GM21367 (cell line): ENCODE measurements around the gene TNFRSF4.

ENCODE experiments used
- ATAC-seq: cut with Tn5 transposase; IDR thresholded peaks from one replicate; pipeline ENCODE4 v1.9.1; 2021; ENCODE audit not compliant: unreplicated experiment

TNFRSF4 gene

DNA sequence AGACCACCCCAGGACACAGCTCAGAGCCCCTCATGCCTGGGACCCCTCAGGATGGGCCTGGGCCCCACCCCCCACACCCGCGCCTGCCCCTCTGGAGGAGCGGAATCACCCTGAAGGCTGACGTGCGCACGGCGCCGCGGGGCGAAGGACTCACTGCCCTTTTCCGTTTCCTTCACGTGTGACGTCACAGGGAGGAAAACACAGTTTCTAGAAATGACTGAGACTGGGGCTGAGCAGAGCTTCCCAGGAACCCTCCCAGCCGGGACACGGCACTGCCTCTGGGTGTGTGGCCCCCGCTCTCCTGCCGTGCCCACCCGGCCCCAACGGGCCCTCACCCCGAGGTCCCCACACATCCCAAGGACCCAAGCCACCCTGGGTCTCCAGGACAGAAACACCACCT lies 5.4 kb upstream of the TNFRSF4 start:
- ATAC-seq = no peak

GRCh38 chr1:1218524-1219200 lies 4.7 kb upstream of the TNFRSF4 start:
- no peak for ATAC-seq

- ATAC-seq = no peak
Observed at GRCh38 chr1:1217621-1218523, 3.9 kb upstream of the TNFRSF4 start.

GRCh38 chr1:1216770-1217620 lies 3.0 kb upstream of the TNFRSF4 start:
- ATAC-seq = no peak

DNA sequence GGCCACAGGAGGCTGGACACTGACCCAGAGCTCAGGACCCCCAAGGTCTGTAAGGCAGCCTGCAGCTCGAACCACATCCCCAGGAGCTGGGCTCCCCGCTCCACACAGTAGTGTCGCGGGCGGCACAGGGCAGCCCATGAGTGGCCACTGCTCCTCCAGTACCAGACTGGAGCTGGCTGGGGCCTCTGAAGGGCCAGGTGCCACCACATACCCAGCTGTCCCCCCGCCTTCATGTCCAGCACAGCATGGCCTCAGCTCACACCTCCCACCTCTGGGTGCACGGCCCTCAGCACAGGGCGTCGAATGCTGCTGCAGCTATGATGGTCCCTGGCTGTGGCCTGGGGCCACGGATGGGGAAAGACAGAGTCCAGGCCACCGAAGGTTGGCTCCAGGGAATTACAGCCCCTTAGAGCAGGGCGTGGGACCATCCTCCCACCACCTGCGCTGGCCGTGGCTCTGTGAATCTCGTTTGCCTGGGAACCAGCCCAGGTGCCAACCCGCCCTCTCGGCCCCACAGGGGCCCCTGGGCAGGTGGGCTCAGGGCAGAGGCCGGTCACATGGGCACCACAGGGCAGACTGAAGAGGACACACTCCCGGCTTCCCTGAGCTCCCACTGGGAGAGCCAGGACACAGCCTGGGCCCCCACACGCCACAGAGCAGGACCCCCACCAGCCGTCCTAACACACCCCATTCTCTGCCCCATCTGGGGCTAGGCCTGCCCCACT lies 2.1 kb upstream of the TNFRSF4 start:
- ATAC-seq = no peak

GRCh38 chr1:1215080-1215676 lies 1.2 kb upstream of the TNFRSF4 start:
- ATAC-seq = no peak

DNA sequence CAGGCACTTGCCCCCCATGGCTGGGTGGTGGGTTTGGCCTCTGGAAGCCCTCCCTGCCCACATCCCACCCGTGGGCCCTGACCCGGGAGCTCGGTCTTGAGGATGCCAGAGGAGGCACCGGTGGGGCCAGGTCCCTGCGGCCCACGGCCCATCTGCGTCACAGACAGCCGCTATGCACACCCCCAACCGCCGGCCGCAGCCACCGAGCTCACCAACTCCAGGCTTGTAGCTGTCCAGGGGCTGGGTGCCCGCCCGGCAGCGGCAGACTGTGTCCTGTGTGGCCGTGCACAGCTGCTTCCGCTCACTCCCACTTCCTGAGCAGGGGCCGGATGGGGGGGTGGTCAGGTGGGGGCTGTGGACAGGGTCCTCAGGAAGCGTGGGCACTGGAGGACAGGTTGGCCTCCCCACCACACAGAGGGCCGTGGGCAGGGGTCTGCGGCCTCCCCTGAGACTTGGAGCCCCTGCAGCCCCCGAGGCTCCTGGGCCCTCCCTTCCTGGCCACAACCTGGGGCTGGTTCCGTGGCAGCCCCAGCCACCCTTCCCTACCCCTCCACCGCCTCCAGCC lies 1.1 kb downstream of the TNFRSF4 start:
- ATAC-seq = no peak

DNA sequence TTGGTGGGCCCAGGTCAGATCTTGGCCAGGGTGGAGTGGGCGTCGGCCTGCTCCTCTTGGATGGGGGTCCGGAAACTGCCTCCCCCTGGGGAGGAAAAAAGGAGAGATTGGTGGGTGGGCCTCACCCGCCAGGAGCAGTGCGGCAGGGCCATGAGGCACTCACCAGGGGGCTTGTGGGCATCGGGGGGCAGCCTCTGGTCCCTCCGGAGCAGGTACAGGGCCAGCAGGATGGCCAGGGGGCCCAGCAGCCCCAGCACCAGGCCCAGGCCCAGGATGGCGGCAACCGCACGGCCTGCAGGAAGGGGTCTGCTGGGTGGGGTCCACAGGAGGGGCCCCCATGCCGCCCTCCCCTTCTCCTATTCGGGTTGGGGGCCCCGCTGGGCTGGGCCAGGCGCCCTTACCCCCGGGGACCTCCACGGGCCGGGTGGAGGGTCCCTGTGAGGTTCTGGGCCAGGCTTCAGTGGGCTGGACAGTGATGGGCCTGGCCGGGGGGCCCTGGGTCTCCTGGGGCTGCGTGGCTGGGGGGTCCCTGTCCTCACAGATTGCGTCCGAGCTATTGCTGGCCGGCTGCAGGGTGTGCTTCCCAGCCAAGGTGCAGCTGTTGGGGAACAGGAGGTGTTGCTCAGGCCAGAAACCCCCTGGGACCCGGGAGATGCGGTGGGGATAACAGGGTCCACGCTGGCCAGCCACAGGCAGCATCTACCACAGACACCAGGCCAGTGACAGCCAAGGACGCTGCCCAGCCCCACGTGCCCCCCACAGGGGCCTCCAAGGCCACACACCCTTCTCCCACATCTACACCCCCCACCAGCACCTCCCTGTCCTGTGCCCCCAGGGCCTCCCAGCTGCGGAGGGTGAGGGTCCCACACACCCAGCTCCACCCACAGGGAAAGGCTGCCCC lies 2.2 kb downstream of the TNFRSF4 start:
- no peak for ATAC-seq

DNA sequence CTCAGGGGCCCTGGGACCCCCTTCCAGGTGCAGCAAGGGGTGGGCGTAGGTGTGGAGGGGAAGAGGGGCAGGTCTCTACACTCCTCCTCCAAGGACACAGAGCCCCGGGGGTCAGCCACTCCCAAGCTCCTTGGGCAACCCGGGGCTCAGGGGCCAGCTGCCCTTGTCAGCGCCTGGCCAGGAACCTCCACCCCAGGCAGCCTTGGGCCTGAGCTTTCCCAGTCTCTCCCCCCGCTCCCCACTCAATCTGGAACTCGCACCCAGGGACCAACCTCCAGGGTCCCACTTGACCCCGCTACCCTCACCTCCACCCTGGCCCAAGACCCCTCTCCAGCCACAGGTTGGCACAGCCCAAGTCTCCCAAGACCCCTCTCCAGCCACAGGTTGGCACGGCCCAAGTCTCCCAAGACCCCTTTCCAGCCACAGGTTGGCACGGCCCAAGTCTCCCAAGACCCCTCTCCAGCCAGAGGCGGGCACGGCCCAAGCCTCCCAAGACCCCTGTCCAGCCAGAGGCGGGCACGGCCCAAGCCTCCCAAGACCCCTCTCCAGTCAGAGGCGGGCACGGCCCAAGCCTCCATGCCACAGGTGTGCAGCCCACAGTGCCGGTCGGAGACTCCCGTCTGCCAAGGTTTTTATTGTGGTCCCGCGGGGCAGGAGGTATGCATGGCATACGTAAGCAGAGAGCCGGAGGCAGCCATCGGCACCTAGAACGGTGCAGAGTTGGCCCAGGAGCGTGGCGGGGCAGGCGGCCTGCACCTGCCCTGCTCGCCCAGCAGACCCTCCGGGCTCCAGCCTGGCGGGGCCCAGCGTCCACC lies 3.0 kb downstream of the TNFRSF4 start:
- no peak for ATAC-seq

GRCh38 chr1:1208713-1209433 lies 5.1 kb downstream of the TNFRSF4 start:
- ATAC-seq = no peak

- no peak for ATAC-seq
Observed at GRCh38 chr1:1207571-1207892, 6.4 kb downstream of the TNFRSF4 start.

GRCh38 chr1:1206966-1207531 lies 6.9 kb downstream of the TNFRSF4 start:
- no peak for ATAC-seq

DNA sequence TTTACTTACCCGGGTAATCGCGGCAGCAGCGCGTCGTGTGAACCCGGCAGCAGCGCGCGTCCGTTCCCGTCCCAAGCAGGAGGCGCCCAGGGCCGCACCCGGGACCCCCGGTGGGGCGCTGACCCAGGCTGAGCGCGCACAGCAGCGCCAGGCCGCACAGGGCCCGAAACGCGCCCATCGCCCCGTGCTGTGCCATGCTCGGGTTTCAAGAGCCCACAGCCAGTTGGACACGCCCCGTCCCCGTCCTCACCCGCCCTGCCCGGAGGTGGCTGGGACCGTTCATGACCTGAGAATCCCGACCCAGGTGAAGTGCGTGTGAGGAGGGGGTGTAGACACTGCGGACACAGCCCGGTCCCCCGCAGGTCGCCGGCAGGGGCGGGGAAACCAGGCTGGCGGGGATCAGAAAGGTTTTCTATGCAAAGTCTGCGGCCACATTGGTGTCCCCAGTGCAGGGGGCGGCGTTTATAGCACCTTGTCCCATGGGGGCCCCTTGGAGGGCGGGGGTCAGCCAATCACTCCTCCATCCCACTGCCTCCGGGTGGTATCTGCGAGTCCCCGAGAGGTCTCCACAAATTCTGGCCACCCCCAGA lies 7.5 kb downstream of the TNFRSF4 start, which contains the start of gene TNFRSF18:
TSS of gene TNFRSF18 (minus strand) at position 217 of the 590 bp plus-strand sequence. CDS start at position 196, 21 bp downstream.
- ATAC-seq = no peak

DNA sequence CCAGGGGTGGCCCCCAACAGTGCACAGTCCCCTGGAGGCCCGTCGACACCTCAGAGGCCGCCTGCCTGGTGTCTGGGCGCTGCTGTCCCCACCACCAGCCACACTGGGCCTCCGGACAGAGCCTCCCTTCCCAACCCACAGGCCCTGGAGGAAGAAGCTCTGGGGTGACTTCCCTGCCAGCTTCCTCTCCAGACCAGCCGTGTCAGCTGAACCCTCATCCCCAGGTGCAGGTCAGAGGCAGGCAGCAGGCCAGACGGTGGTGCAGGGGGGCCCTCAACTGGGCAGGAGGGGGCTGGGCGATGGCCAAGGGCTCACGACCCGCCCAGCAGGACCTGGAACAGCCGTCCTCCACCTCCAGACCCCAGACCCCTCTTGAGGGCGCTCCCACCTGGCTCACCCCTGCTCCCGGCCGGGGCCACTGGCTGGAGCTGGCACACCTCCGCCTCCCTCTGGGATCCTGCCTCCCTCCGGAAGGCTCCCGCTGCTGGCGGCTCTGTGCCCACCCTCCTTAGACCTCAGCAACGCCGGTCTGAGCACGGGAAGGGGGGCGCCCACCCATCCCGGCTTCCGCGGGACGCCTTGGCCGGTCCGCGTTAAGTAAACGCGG lies 8.1 kb downstream of the TNFRSF4 start:
- no peak for ATAC-seq

- ATAC-seq = no peak
Observed at GRCh38 chr1:1204998-1205768, 8.8 kb downstream of the TNFRSF4 start.
